Superior temporal gyrus (tissue), 1 donor: Measurements from ENCODE around the gene KAZALD1.

ENCODE experiments used
- DNase-seq: peaks from one replicate; pipeline ENCODE4 v3.0.0-alpha.2; 2016; ENCODE audit errors: extremely low spot score

The KAZALD1 gene, protein sequence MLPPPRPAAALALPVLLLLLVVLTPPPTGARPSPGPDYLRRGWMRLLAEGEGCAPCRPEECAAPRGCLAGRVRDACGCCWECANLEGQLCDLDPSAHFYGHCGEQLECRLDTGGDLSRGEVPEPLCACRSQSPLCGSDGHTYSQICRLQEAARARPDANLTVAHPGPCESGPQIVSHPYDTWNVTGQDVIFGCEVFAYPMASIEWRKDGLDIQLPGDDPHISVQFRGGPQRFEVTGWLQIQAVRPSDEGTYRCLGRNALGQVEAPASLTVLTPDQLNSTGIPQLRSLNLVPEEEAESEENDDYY

DNA sequence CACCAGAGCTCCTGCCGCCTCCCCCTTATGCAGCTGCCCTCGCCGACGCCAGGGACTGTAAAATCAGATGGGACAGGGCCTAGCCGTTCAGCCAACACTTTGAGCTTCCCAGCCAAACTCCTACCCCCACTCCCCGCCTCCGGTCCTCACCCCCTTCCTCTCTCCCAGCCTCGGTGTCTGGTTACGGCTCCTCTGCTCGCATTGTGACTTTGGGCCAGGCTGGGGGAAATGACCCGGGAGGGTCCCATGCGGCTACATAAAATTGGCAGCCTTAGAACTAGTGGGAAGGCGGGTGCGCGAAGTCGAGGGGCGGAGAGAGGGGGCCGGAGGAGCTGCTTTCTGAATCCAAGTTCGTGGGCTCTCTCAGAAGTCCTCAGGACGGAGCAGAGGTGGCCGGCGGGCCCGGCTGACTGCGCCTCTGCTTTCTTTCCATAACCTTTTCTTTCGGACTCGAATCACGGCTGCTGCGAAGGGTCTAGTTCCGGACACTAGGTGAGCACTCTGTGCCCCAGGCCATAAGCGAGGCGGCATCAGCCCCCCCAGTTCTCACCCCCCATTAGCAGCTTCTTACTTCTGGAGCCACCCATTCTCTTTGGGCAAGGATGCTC lies at the start of gene KAZALD1:
Gene KAZALD1 (plus strand): TSS at position 366 of the 608 bp plus-strand sequence. CDS start 604 bp downstream, outside the sequence.
- no peak for DNase-seq

DNA sequence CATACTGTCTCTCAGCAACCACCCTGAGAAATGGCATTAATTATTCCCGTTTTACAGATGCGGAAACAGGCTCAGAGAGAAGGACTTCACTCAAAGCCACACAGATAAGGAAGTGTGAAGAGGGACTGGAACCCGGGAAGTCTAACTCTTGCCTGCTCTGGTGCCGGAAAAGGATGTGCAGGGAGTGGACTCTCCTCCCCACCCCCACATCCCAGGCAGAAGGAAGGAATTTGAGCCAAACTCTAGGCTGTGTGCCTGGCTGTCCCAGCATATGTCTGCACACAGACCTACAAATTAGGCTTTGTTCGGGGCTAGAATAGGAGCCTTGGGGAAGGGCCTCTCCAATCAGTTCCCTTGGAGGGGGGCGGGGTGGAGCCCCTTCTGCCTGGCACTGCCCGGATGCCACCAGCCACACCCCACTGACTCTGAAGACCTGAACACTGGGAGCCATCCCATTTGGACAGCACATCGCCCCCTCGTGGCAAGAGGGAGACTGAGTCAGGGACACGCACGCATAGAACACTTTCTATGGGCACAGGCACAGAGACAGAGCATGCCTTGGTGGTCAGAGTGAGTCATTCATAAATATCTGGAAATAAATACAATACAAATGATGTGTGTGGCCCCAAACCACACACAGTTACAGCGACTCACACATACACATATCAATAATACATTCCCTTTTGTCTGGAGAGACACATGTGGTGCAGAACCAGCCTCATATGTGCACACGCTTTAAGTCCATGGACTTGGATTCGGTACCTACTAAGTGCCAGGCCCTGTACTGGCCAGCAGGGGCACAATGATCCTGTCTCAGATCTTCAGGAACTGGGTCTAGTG lies 49.0 kb upstream of the KAZALD1 start:
- peak; percentile 98 for DNase-seq

DNA sequence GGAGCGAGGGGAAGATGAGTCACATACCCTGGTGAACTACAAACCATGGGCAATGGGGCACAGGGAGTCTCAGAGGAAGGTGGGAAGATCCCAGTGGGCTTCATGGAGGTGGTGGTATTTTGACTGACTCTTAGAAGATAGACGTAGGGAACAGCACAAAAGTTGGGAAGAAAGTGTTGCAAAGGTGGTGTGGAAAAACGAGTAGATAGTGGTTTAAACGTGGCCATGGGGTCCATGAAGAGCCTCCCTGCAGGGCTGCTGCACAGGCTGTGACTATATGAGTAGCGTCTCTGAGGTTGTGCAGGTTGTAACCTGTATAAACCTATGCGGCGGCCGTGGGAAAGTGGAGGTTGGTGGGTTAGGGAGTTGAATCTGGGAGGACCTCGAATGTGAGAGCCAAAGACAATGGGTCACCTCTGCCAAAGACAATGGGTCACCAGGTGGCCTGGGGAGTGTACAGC lies 48.4 kb upstream of the KAZALD1 start:
- DNase-seq = no peak

DNA sequence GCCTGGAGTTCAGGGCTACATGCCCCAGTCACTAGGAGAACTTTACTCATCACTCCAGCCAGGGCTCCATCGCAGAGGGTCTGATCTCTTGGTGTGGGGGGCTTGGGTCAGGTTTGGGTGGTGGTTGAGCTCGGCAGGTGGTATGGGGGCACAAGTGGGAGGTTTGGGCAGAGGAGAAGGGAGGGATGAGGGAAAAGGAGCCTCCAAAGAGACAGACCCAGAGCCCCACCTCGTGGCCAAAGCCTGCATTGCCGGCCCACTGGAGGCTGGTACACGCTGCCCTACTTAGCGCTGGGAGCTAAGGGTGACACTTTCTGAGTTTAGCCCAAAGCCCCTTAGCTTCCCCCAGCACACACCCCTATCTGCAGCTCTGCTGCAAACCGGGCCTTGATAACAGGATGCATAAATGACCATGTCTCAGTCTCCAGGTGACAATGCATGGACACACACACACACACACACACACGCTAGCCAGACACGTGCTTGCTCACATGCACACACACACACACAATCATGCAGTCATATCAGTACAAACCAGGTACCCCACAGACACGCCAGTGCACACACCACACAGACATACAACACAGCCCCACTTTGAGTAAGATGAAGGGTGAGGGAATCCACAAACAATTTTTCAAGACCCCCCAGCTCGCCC lies 47.4 kb upstream of the KAZALD1 start:
- DNase-seq = peak; percentile 95

DNA sequence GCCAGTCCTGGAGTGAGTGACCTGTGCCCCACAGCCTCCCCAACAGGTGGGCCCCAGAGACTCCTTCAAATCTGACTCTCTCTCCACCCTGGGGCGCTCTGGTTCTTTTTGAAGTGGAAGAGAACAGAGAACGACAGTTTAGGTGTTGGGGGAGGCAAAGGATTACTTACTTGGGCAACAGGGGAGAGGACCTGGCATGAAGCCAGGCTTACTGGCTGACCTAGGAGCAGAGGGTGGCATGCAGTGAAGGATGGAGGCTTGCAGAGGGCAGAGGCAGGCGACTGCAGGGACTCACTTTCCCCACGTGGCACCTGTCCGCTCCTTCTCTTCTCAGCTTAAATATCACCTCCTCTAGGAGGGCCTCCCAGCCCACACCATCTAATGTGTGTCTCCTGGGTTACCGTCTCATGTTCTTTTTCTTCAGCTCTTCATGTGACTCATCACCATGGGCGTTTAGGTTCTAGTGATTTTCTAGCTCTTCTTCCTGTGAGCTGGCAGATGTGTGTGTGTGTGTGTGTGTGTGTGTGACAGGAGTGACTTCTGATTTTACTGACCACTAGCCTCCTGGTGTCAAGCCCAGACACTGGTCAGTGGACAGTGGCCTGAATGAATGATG lies 46.7 kb upstream of the KAZALD1 start:
- DNase-seq = no peak

DNA sequence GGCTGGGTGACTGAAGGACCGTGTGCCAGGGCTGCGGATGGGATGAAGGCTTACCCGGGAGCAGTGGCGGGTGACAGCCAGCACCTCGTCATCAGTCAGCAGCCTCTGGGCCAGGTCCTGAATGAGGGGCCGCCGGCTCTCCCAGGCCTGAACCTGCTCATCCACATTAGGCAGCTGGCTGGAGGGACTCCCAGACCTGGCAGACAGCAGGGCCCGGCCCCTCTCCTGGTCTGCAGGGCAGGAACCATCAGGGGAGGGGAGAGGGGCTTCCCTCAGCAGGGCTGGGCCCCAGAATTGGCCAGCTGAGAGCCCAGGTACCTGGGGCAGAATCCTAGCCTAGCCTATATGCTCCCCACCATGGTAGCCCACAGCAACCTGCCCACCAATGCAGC lies 46.2 kb upstream of the KAZALD1 start:
- DNase-seq = no peak

DNA sequence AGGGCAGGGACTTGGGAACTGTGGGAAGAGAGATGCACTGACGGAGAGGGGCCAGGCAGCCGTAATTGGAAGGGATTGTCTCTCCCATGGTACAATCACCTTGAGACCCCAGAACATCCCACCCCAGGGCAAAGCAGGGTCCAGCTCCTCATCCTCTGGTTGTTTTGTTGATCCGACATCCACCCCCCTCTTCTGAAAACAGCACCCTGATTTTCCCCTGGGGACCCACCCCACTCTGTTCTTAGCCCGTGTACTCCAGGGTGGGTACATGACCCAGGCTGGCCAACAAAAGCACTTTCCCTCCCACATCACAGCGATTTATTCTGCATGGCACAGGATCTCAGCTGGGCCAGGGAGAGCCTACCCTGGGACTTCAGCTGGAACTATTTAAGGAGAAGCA lies 45.0 kb upstream of the KAZALD1 start:
- no peak for DNase-seq

DNA sequence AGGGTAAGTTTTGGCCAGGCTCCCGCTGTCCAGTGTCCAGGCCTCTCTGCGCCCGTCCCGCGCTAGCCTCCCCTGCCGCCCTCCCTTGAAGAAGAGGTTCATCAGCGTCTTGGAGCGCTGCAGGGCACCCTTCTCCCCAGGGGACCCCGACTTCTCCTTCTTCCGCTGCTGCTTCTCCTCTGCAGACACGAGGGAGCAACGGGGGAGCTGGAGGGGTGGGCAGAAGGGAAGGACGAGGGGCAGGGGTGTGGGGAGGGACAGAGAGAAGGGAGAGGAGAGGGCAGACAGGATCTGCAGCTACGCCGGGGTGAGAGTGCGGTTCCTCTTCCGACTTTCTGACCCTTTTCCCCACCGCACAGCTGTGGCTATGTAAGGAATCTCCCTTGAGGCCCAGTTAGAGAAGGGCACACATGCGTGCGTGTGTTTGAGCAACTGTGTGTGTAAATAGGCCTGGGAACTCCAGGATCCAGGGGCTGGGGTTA lies 43.6 kb upstream of the KAZALD1 start:
- DNase-seq = no peak

DNA sequence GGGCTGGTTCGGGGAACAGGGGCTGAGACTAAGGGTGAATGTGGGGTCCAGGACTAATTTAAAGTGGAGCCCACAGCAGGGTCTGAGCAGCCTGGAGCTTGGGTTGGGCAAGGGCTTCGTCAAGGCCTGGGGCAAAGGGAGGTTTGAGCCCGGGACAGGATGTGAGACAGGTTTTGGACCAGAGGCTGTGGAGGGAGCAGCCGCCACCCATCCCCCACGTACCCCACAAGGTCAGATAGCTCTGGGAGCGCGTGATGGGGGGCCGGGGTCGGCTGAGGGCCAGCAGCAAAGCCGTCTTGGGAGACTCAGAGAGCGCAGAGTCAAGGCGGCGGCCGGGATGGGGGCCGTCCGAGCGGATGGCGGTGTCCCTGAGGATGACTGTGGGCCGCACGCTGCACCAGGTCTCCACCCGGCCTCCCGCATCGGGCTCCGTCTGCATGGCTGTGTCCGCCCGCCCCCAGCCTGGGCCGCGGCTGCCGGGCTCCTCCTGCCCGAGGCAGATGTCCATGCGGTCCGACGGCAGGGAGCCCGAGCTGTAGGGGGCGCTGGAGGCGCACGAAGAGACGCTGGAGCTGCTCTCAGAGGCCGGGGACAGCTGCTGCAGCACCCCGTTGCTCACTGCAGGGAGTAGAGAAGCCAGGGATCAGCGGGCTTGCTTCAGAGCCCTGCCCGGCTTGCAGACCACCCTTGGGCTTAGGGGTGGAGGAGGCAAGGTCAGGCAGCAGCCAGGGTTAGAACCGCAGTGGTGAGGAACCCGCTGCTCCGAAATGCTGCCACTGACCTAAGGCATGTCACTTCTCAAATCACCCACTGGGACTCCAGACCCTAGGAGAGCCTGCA lies 43.0 kb upstream of the KAZALD1 start:
- peak; percentile 84 for DNase-seq

DNA sequence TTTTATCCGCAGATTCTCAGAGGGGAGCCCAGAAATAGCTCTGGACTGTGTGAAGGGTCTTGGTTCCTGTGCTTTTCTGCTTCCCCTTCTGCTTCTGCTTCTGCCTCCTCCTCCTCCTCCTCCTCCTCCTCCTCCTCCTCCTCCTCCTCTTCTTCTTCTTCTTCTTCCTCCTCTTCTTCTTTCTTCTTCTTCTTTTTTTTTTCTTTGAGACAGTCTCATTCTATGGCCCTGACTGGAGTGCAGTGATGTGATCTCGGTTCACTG lies 42.4 kb upstream of the KAZALD1 start:
- DNase-seq = no peak

DNA sequence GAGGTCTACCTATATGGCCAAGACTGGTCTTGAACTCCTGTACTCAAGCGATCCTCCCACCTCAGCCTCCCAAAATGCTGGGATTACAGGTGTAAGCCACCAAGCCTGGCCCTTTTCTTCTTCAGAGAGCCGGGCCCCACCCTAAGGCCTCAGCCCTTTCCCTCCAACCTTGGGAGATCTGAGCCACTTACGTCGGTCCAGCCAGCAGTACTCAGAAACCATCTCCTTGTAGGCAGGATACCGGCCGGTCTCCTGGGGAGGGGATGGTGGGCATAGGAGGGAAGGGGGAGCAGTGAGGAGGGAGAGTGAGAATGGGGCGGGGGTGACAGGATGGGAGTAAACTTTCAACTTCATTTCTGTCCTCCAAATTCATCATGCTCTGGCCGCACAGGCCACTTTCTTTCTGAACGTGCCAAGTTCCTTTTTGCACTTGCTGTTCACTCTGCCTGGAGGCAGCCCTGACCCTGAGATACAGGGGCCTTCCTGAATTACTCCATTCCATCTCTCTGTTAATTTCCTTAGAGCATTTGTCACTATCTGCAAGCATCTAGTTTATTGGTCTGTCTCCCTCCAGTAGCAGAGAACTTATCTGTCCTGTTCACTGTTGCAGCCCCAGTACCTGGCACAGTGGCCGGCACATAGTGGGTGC lies 41.2 kb upstream of the KAZALD1 start:
- no peak for DNase-seq

DNA sequence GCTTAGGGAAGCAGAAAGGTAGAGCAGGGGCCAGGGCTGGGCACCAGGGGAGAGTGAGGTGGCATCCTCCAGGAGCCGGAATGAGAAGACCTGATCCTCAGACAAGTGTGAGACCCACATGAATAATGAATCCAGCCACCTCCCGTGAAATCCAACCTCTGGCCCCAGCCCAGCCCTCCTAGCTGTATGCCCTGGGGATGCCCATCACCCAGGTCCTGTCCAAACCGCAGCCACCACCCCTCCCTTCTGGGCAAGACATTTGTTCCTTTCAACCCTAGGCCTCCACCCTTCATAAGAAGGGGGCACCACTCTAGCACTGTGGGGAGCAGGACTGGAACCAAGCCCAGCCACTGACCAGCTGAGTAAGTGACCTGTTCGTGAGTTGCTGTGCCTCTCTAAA lies 40.5 kb upstream of the KAZALD1 start:
- no peak for DNase-seq

DNA sequence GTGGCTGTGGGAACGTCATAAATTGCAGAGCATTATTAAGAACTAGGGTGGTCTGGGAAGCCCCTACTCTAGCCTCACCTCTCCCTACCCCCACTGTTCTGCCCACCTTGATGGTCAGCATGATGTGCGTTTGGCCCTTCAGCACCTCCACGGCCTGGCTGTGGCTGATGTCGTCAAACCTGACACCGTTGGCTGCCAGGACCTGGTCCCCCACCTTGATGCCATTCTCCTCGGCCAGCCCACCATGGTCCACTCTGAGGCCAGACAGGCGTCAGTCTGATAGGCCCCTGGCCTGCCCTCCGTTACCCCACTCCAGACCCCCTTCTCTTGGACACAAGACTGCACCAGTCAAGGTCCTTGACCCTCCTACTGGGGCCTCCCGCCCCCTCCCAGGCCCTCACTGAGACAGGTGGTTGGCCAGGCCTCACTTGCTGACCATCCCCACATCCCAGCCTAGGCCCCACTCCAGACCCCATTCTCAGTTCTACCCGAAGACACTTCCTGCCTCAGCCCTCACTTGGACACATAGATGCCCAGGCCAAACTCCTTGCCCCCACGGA lies 40.0 kb upstream of the KAZALD1 start:
- no peak for DNase-seq

DNA sequence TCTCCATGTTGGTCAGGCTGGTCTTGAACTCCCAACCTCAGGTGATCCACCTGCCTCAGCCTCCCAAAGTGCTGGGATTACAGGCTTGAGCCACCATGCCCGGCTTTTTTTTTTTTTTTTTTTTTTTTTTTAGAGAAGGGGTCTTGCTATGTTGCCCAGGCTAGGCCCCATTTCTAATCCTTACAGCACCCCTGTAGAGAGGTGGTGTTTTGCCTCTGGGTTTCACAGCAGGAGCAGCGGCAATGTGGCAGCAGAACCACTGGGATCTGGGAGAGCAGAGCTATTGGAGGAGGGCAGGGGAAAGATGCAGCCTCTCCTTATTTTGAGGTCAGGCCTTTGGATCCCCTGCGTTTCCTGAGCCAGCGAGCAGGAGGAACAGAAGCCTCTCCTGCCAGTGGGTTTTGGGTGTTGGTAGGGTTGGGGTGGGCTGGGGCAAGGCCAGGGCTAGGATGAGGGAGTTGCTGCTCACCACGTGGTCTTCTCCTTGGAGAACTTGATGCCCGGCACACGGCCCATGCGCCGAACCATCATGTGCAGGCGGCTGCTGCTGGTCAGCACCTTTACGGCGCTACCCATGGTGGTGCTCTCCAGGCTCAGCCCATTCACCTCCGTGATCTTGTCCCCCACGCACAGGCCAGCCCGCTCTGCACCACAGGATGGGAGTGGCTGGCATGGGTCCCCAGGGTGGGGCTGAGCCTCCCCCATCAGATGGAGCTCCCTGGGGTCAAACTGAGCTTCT lies 38.7 kb upstream of the KAZALD1 start:
- no peak for DNase-seq

DNA sequence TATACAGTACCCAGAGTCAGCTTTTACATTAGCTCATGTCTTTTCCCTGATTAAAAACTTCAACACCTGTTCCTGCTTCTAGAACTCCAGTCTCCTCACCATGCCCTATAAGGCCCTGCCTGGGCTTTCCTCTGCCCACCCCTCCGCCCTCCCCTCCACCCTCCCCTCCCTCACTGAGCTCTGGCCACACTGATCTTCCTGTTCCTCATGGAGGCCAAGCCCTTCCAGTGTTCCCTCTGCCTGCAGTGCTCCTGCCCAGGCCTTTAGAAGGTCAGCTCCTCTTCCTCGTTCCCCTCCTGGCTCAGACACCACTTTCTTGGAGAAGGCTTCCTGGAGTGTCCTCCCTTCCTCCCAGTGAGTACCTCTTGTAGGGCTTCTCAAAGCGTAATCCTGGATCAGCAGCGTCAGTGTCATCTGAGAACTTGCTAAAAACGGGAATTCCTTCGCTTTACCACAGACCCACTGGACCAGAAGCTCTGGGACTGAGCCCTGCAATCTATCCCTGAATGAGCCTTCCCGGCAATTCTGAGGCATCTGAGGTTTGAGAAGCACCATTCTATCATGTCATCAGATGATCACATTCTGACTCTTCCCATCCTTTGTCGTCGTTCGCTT lies 34.6 kb upstream of the KAZALD1 start:
- DNase-seq = no peak

DNA sequence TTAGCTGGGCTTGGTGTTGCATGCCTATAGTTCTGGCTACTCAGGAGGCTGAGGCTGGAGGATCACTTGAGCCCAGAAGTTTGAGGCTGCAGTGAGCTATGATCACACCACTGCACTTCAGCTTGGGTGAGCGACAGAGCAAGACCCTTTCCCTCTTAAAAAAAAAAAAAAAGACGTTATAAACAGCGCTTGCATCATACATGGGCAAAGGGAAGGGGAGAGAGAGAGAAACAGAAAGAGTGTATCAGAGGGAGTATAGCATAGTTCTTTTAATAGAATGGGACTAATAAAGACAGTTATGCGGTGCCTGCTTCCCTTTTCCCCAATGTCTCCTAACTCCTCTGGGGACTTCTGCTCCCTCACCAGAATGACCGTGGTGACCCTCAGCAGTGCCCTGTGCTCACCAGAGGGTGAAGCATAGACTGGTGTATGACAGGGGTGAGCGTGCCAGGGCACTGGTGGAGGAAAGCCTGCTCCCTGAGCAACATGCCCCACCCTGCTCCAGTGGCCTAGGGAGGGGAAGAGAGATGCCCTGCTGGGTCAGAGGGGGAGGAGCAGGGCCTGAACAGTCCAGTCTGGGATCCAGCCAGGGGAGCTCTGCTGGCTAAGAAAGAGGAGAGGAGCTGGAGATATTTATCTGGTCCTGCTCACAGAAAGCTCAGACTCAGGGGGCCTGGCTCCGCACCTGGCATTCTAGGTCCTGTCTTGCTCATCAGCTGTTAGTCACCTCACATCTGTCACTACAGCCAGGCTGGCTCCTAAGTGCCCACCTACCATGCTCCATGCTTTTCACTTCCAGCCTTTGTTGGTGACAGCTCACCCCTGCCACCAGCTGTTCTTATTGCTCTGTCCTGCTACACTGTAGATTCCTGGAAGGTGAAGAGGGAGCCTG lies 33.1 kb upstream of the KAZALD1 start:
- DNase-seq = no peak

DNA sequence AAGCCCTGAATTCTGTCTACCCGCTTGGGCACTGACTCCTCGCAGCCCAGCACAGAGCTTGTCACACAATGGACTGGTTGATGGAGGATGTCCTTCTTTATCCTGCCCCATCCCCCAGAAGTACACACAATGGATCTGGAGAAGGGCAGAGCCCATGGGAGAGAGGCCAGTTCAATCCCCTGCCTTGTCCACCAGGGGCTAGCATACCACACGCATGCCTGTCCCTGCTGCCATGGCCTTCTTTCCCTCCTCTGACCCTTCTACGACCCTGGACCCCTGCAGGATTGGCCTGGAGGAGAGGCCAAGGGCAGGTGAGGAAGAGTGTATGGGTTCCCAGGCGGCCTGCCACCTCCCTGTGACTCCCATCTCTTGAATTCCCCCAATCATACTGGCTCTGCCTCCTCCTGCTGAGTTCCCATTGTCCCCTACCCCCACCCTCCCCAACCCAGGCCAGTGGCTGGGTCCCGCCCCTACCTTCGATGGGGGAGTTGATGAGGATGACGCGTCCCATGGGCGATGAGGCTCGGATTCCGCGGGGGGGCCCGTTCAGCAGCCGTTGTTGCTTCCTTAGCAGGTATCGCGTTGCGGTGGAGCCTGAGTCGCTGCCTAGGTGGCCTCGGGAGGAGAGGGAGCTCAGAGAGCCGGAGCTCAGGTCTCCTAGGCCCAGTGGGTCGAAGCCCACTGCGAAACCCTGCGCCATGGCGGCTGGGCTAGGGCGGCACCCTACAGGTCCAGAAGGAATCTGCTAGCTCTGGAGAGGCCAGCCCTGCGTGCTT lies 32.1 kb upstream of the KAZALD1 start:
- DNase-seq = no peak
